Neural cell (in vitro differentiated cells): ENCODE measurements around the gene C10orf105. TPM values are rescaled to one million over a fixed set of nuclear protein-coding genes. Genes with fewer than 3 reads are reported as not detected.

Experiments
- H2AFZ ChIP-seq: fragments of 200-600, 300-800 bp; sonication (generic), shearing (Covaris generic); 2 replicates; pipeline ENCODE4 v1.6.0; 2014; ENCODE audit warnings: low read depth, mild to moderate bottlenecking, antibody characterized with exemption, low read length, moderate library complexity
- H3F3A ChIP-seq: fragments of 200-600 bp; shearing (Covaris generic); 2 replicates; pipeline ENCODE4 v1.6.1; 2016; ENCODE audit warnings: mild to moderate bottlenecking, moderate library complexity, mixed read lengths, antibody characterized with exemption, low read length; ENCODE audit not compliant: insufficient read depth, poor library complexity, severe bottlenecking
- H3K27ac ChIP-seq: fragments of 200-600, 300-800 bp; sonication (generic), shearing (Covaris generic); 2 replicates; pipeline ENCODE4 v1.5.1; 2014; ENCODE audit warnings: mild to moderate bottlenecking, low read length, moderate library complexity
- H3K27me3 ChIP-seq: fragments of 300-800, 200-600 bp; sonication (generic), shearing (Covaris generic); 2 replicates; pipeline ENCODE4 v1.6.0; 2014; ENCODE audit warnings: mild to moderate bottlenecking, low read depth, low read length, moderate library complexity; ENCODE audit not compliant: insufficient read depth
- H3K36me3 ChIP-seq: fragments of 300-800, 200-600 bp; sonication (generic), shearing (Covaris generic); 2 replicates; pipeline ENCODE4 v1.5.1; 2014; ENCODE audit warnings: mild to moderate bottlenecking, antibody characterized with exemption, low read length, moderate library complexity; ENCODE audit not compliant: insufficient read depth
- H3K4me2 ChIP-seq: fragments of 300-800, 200-600 bp; sonication (generic), shearing (Covaris generic); 2 replicates; pipeline ENCODE4 v1.6.0; 2014; ENCODE audit warnings: mild to moderate bottlenecking, low read length
- H3K4me3 ChIP-seq: fragments of 300-800, 200-600 bp; sonication (generic), shearing (Covaris generic); 2 replicates; pipeline ENCODE4 v1.5.1; 2014; ENCODE audit warnings: mild to moderate bottlenecking, low read length, moderate library complexity
- H3K79me2 ChIP-seq: fragments of 200-600 bp; shearing (Covaris generic); replicated peaks from 2 replicates; pipeline ENCODE4 v1.6.0; 2014; ENCODE audit warnings: mild to moderate bottlenecking, low read length, moderate library complexity; ENCODE audit not compliant: insufficient read depth
- H3K9ac ChIP-seq: fragments of 300-800, 200-600 bp; sonication (generic), shearing (Covaris generic); 2 replicates; pipeline ENCODE4 v1.6.1; 2016; ENCODE audit warnings: mild to moderate bottlenecking, low read length, mixed read lengths
- H3K9me2 ChIP-seq: fragments of 200-600 bp; shearing (Covaris generic); 2 replicates; pipeline ENCODE4 v1.6.1; 2016; ENCODE audit warnings: mild to moderate bottlenecking, low read length, mixed read lengths; ENCODE audit not compliant: insufficient read depth
- H3K9me3 ChIP-seq: fragments of 200-600, 300-800 bp; sonication (generic), shearing (Covaris generic); 2 replicates; pipeline ENCODE4 v1.6.1; 2016; ENCODE audit warnings: mild to moderate bottlenecking, mixed run types, low read length, moderate library complexity, mixed read lengths
- H4K20me1 ChIP-seq: fragments of 200-600 bp; shearing (Covaris generic); 2 replicates; pipeline ENCODE4 v1.6.1; 2016; ENCODE audit warnings: mild to moderate bottlenecking, mixed run types; ENCODE audit not compliant: insufficient read depth
- EP300 ChIP-seq: fragments of 450-650 bp; conservative IDR thresholded peaks from 2 replicates; pipeline ENCODE4 v1.6.1; 2014; ENCODE audit warnings: antibody characterized with exemption, mild to moderate bottlenecking, moderate library complexity; ENCODE audit not compliant: poor library complexity, severe bottlenecking
- EZH2 ChIP-seq: fragments of 200-600, 300-800 bp; shearing (Covaris generic), sonication (generic); IDR thresholded peaks from 2 replicates; pipeline ENCODE4 v1.6.1; 2014; ENCODE audit warnings: antibody characterized with exemption, low read length, borderline replicate concordance, mild to moderate bottlenecking; ENCODE audit not compliant: insufficient read depth, poor library complexity, severe bottlenecking
- MXI1 ChIP-seq: fragments of 450-650 bp; conservative IDR thresholded peaks from 2 replicates; pipeline ENCODE4 v1.6.1; 2014; ENCODE audit warnings: antibody characterized with exemption, mild to moderate bottlenecking; ENCODE audit not compliant: poor library complexity, severe bottlenecking
- POLR2AphosphoS5 ChIP-seq: IDR thresholded peaks from 2 replicates; pipeline ENCODE4 v1.6.1; 2012
- RAD21 ChIP-seq: fragments of 450-650 bp; conservative IDR thresholded peaks from 2 replicates; pipeline ENCODE4 v1.6.1; 2014; ENCODE audit warnings: antibody characterized with exemption, mild to moderate bottlenecking, moderate library complexity
- SMC3 ChIP-seq: fragments of 450-650 bp; conservative IDR thresholded peaks from 2 replicates; pipeline ENCODE4 v1.6.1; 2014; ENCODE audit warnings: antibody characterized with exemption, mild to moderate bottlenecking, moderate library complexity; ENCODE audit not compliant: poor library complexity
- TAF1 ChIP-seq: IDR thresholded peaks from 2 replicates; pipeline ENCODE4 v1.6.1; 2012; ENCODE audit warnings: low read depth
- polyA plus RNA-seq: library from polyadenylated mRNA; depleted of rRNA; stranded (reverse); fragments of >200 nt; gene quantifications from 2 replicates; pipeline ENCODE4 v1.2.3, GENCODE V29; 2014
- TF ChIP-seq, protein P1 (sequence below): fragments of 450-650 bp; IDR thresholded peaks from 2 replicates; pipeline ENCODE4 v1.5.1; 2014; ENCODE audit warnings: antibody characterized with exemption, mild to moderate bottlenecking, moderate library complexity; ENCODE audit not compliant: poor library complexity, severe bottlenecking
- TF ChIP-seq, protein P2 (sequence below): IDR thresholded peaks from 2 replicates; pipeline ENCODE4 v1.6.1; 2012; ENCODE audit warnings: borderline replicate concordance

The C10orf105 gene
- polyA plus RNA-seq, 1 donor from 2014 or later, result 0.11 TPM

DNA sequence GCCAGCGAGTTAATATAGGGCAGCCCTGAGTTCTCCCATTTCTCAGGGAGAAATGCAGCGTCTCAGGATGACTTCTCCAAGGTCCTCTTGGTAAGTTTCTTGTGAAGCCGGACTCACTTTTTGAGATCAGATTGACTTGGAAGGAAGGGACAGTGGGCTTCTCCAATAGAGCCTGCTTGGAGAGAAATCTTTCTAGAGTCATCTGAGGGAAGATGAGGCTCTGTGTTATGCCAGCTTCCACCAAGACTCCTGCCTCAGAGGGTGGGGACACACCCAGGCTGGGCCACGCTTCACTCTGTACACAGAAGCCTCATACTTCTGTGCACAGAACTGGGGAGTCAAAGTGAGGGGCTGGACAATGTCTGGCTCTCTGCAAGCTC is 5.6 kb downstream of the C10orf105 start:
- no peaks in the 10 kb centered on the region for H3K9me3 ChIP-seq
- H2AFZ ChIP-seq, result no peak overlapping the region
- H3K27me3 ChIP-seq, result no peaks in the 10 kb centered on the region
- H3F3A ChIP-seq, result no peaks in the 10 kb centered on the region
- no peak overlapping the region for H3K4me3 ChIP-seq
- H3K79me2 ChIP-seq, result no peaks in the 10 kb centered on the region
- H3K36me3 ChIP-seq, result no peaks in the 10 kb centered on the region
- H3K27ac ChIP-seq, result no peak overlapping the region
- no peaks in the 10 kb centered on the region for H4K20me1 ChIP-seq
- no peaks in the 10 kb centered on the region for H3K9me2 ChIP-seq
- H3K9ac ChIP-seq, result no peak overlapping the region
- H3K4me2 ChIP-seq, result no peak overlapping the region
- TF ChIP-seq, protein P1, sequence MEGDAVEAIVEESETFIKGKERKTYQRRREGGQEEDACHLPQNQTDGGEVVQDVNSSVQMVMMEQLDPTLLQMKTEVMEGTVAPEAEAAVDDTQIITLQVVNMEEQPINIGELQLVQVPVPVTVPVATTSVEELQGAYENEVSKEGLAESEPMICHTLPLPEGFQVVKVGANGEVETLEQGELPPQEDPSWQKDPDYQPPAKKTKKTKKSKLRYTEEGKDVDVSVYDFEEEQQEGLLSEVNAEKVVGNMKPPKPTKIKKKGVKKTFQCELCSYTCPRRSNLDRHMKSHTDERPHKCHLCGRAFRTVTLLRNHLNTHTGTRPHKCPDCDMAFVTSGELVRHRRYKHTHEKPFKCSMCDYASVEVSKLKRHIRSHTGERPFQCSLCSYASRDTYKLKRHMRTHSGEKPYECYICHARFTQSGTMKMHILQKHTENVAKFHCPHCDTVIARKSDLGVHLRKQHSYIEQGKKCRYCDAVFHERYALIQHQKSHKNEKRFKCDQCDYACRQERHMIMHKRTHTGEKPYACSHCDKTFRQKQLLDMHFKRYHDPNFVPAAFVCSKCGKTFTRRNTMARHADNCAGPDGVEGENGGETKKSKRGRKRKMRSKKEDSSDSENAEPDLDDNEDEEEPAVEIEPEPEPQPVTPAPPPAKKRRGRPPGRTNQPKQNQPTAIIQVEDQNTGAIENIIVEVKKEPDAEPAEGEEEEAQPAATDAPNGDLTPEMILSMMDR, result no peak
- TF ChIP-seq TAF1 (no peak), SMC3 (no peak), EP300 (no peak), EZH2 (no peak), RAD21 (no peak), MXI1 (no peak), POLR2AphosphoS5 (no peak)
- TF ChIP-seq, protein P2, sequence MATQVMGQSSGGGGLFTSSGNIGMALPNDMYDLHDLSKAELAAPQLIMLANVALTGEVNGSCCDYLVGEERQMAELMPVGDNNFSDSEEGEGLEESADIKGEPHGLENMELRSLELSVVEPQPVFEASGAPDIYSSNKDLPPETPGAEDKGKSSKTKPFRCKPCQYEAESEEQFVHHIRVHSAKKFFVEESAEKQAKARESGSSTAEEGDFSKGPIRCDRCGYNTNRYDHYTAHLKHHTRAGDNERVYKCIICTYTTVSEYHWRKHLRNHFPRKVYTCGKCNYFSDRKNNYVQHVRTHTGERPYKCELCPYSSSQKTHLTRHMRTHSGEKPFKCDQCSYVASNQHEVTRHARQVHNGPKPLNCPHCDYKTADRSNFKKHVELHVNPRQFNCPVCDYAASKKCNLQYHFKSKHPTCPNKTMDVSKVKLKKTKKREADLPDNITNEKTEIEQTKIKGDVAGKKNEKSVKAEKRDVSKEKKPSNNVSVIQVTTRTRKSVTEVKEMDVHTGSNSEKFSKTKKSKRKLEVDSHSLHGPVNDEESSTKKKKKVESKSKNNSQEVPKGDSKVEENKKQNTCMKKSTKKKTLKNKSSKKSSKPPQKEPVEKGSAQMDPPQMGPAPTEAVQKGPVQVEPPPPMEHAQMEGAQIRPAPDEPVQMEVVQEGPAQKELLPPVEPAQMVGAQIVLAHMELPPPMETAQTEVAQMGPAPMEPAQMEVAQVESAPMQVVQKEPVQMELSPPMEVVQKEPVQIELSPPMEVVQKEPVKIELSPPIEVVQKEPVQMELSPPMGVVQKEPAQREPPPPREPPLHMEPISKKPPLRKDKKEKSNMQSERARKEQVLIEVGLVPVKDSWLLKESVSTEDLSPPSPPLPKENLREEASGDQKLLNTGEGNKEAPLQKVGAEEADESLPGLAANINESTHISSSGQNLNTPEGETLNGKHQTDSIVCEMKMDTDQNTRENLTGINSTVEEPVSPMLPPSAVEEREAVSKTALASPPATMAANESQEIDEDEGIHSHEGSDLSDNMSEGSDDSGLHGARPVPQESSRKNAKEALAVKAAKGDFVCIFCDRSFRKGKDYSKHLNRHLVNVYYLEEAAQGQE, result no peak

DNA sequence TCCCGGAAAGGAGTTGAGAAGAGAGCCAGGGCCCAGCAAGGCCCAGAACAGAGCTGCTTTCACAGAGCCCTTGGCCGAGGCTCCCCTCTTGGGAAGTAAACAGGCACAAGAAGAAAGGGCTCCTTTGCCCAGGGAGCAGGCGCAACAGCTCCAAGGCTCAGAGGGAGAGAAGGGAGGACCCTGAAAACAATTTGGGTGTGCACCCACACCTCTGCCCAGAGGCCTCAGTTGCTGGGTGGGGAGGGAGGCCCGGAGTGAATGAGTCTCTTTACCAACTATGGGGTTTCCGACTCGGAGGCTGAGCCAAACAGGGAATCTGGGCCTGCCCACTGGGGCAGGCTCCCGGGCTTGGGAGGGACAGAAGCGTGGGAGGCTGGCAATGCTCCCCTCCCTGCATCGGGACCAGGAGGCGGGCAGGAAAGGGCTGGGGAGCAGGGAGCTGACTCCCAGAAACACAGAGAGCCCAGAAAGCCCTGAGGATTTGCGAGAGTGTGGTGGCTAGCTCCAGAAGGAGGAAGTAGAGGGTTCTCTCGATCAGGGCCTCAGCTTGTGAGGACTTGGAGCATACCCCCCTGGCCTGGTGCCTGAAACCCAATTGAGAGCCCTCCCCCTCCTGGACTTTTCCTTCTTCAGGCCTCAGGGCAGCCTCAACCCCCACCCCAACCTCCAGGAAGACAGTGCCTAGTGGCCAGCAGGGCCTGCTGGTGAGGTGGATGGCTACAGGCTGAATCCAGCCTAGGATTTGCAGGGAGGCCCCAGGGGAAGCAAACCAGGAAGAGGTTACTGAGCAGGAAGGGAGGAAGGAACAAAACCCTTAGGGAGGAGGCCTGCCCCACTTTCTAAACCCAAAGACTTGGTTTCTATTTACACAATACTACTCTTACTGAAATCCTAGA is 6.2 kb downstream of the C10orf105 start:
- no peaks in the 10 kb centered on the region for H3K27me3 ChIP-seq
- H3K27ac ChIP-seq, result no peak overlapping the region
- no peaks in the 10 kb centered on the region for H3K36me3 ChIP-seq
- H3K4me3 ChIP-seq, result no peak overlapping the region
- H3K9me3 ChIP-seq, result no peaks in the 10 kb centered on the region
- TF ChIP-seq EZH2 (no peak), SMC3 (no peak), POLR2AphosphoS5 (no peak)
- TF ChIP-seq, protein P2, result no peak
- TF ChIP-seq, protein P1, result no peak
- no peak overlapping the region for H2AFZ ChIP-seq
- H3F3A ChIP-seq, result no peaks in the 10 kb centered on the region
- H3K9me2 ChIP-seq, result no peaks in the 10 kb centered on the region
- no peak overlapping the region for H3K9ac ChIP-seq
- H3K4me2 ChIP-seq, result no peak overlapping the region
- no peaks in the 10 kb centered on the region for H3K79me2 ChIP-seq
- no peaks in the 10 kb centered on the region for H4K20me1 ChIP-seq
